Measurements from ENCODE around the gene FAM221B. TPM values are rescaled to one million over a fixed set of nuclear protein-coding genes. Genes with fewer than 3 reads are reported as not detected.

The FAM221B gene
- total RNA-seq, 2 donors from 2014 or later, result 0.33 TPM; not detected in 1

- no peak for ATAC-seq
- no peak overlapping the region for H3K4me3 ChIP-seq
- intact Hi-C loops (cut with DNase I), result no loop called here
Measured at GRCh38 chr9:35840881-35841644, 12.5 kb upstream of the FAM221B start.

GRCh38 chr9:35839926-35840325 is 11.4 kb upstream of the FAM221B start:
- WGBS, 2 donors, result 82 to 87% methylated on average over 5 of the region's 5 CpGs
- Histone ChIP-seq H3K4me3 (no peak overlapping the region), H3K9me3 (no peaks in the 10 kb centered on the region), H3K27me3 (no peaks in the 10 kb centered on the region), H3K27ac (no peak overlapping the region), H3K4me1 (peaks cover 20% of the 10 kb centered on the region), H3K36me3 (replicated peaks in 1 of 2; ENCODE audit: insufficient read depth in 1 of 2, low read depth in 2 of 2) (no peaks in the 10 kb centered on the region)
- intact Hi-C loops (cut with DNase I), result no loop called here
- no peak for TF ChIP-seq CTCF (IDR thresholded peaks at IDR 0.05)
- no peak for TF ChIP-seq POLR2A (IDR thresholded peaks at IDR 0.05)
- no peak for ATAC-seq
- DNase-seq, result no peak

More at GRCh38 chr9:35840881-35841644, 12.5 kb upstream of the FAM221B start:
- Histone ChIP-seq H3K9me3 (no peaks in the 10 kb centered on the region), H3K27me3 (no peaks in the 10 kb centered on the region), H3K27ac (no peak overlapping the region), H3K4me1 (peaks cover 13% of the 10 kb centered on the region), H3K36me3 (replicated peaks in 1 of 2; ENCODE audit: insufficient read depth in 1 of 2, low read depth in 2 of 2) (no peaks in the 10 kb centered on the region)
- DNase-seq, result no peak
- 90 to 95% methylated on average over 14 to 15 of the region's 15 CpGs for WGBS, 2 donors
- TF ChIP-seq POLR2A (IDR thresholded peaks at IDR 0.05), result no peak
- TF ChIP-seq CTCF (IDR thresholded peaks at IDR 0.05), result no peak

GRCh38 chr9:35836595-35836994 is 8.1 kb upstream of the FAM221B start:
- intact Hi-C loops (cut with DNase I), result no loop called here
- Histone ChIP-seq H3K4me3 (no peak overlapping the region), H3K9me3 (no peaks in the 10 kb centered on the region), H3K4me1 (peaks cover 39% of the 10 kb centered on the region), H3K27ac (no peak overlapping the region), H3K27me3 (no peaks in the 10 kb centered on the region), H3K36me3 (replicated peaks in 1 of 2; ENCODE audit: insufficient read depth in 1 of 2, low read depth in 2 of 2) (no peaks in the 10 kb centered on the region)
- 88 to 94% methylated on average over 5 of the region's 5 CpGs for WGBS, 2 donors
- ATAC-seq (no peak), DNase-seq (no peak)
- no peak for TF ChIP-seq CTCF (IDR thresholded peaks at IDR 0.05)
- TF ChIP-seq POLR2A (IDR thresholded peaks at IDR 0.05), result no peak

- no peak for DNase-seq
- TF ChIP-seq POLR2A (IDR thresholded peaks at IDR 0.05) (no peak), CTCF (IDR thresholded peaks at IDR 0.05) (no peak)
- intact Hi-C loops (cut with DNase I), result no loop called here
Measured at GRCh38 chr9:35835766-35836165, 7.2 kb upstream of the FAM221B start.

GRCh38 chr9:35835216-35835632 is 6.7 kb upstream of the FAM221B start:
- H3K4me3 ChIP-seq, result no peak overlapping the region
- ATAC-seq (no peak), DNase-seq (peak in 3 of 4 donors; percentile 25 to 51 (median 49))
- H3K36me3 ChIP-seq (replicated peaks in 1 of 2; ENCODE audit: insufficient read depth in 1 of 2, low read depth in 2 of 2), result no peaks in the 10 kb centered on the region
- peaks cover 45% of the 10 kb centered on the region for H3K4me1 ChIP-seq
- TF ChIP-seq POLR2A (IDR thresholded peaks at IDR 0.05), result no peak
- peak in 4 of 7 experiments; percentile 23 to 39 (median 34) for TF ChIP-seq CTCF (IDR thresholded peaks at IDR 0.05)
- intact Hi-C loops (cut with DNase I), result no loop called here
- H3K9me3 ChIP-seq, result no peaks in the 10 kb centered on the region
- H3K27me3 ChIP-seq, result no peaks in the 10 kb centered on the region
- H3K27ac ChIP-seq, result peak overlapping the region in 3 of 4 donors; percentile 84 to 85 (median 85)
- 67 to 85% methylated on average over 1 to 3 of the region's 3 CpGs for WGBS, 2 donors

More at GRCh38 chr9:35835766-35836165, 7.2 kb upstream of the FAM221B start:
- ATAC-seq, result no peak
- H3K4me1 ChIP-seq, result peaks cover 41% of the 10 kb centered on the region
- H3K27me3 ChIP-seq, result no peaks in the 10 kb centered on the region
- no peaks in the 10 kb centered on the region for H3K9me3 ChIP-seq
- H3K4me3 ChIP-seq, result no peak overlapping the region
- WGBS, 2 donors, result 57 to 71% methylated on average over 2 of the region's 2 CpGs
- no peaks in the 10 kb centered on the region for H3K36me3 ChIP-seq (replicated peaks in 1 of 2; ENCODE audit: insufficient read depth in 1 of 2, low read depth in 2 of 2)
- H3K27ac ChIP-seq, result peak overlapping the region in 1 of 4 donors; percentile 84

Data from body of pancreas (tissue), 4 donors.